Measurements from ENCODE around the gene TRIML2. TPM values are rescaled to one million over a fixed set of nuclear protein-coding genes. Genes with fewer than 3 reads are reported as not detected.

The TRIML2 gene
- total RNA-seq, 1 experiment from 2014 or later = 102 TPM

DNA sequence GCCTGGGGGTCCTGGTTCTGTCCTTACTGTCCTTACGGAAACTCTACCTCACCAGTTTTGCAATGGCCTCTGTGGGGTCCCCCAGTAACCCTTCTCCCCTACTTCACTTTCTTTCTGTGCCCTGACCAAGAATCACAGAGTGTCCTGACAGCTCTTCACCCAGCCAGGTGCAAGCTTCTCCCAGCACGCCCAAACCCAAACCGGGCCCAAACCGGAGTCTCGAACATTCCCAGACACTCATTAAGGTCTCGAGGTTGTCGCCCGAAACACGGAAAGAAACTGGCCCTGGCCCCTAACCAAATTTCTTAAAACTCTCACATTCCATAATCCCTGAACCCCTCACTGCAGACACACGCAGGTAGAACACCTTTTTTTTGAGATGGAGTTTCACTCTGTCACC is 48.9 kb upstream of the TRIML2 start:
- Histone ChIP-seq H3K14ac (ENCODE audit: insufficient read depth, low read length) (no peak overlapping the region), H2BK12ac (ENCODE audit: insufficient read length, low read depth, low read length) (no peak overlapping the region), H3K79me1 (ENCODE audit: insufficient read depth, low read depth, low read length, poor library complexity, severe bottlenecking) (no peaks in the 10 kb centered on the region), H3K4ac (ENCODE audit: low read depth, low read length) (no peak overlapping the region), H3K4me1 (ENCODE audit: insufficient read depth, low read length) (no peaks in the 10 kb centered on the region), H3K18ac (ENCODE audit: insufficient read length, low read depth, low read length) (no peak overlapping the region), H4K20me1 (ENCODE audit: control insufficient read depth, insufficient read depth, insufficient read length) (no peaks in the 10 kb centered on the region), H3K79me2 (ENCODE audit: insufficient read depth, low read length) (no peaks in the 10 kb centered on the region), H4K91ac (ENCODE audit: insufficient read length, low read depth, low read length) (no peak overlapping the region), H4K5ac (ENCODE audit: insufficient read length, low read depth, low read length) (no peak overlapping the region), H3K9me3 (ENCODE audit: control insufficient read depth, low read depth, low read length) (no peaks in the 10 kb centered on the region), H3K23me2 (ENCODE audit: insufficient read length, low read depth, low read length, poor library complexity, severe bottlenecking) (no peaks in the 10 kb centered on the region), H2BK15ac (ENCODE audit: low read depth, low read length) (no peak overlapping the region), H2AK5ac (ENCODE audit: insufficient read length, low read length) (no peak overlapping the region), H3K4me2 (ENCODE audit: insufficient read depth, insufficient read length, low read length) (no peak overlapping the region), H2AFZ (ENCODE audit: low read length) (no peak overlapping the region), H3K9ac (ENCODE audit: extremely low read depth, insufficient read length, low read length) (no peak overlapping the region), H3K27ac (ENCODE audit: insufficient read length, low read depth, low read length) (no peak overlapping the region), H4K8ac (replicated peaks; ENCODE audit: insufficient read length, low read depth, low read length) (no peak overlapping the region), H3K56ac (ENCODE audit: insufficient read length, low read depth, low read length) (no peak overlapping the region), H3T11ph (ENCODE audit: low read length) (no peak overlapping the region), H3K23ac (ENCODE audit: insufficient read length, low read depth, low read length) (no peak overlapping the region), H2BK20ac (ENCODE audit: low read depth, low read length, poor library complexity, severe bottlenecking) (no peak overlapping the region), H3K27me3 (ENCODE audit: insufficient read depth, low read length) (no peaks in the 10 kb centered on the region), H2BK5ac (ENCODE audit: insufficient read length, low read length) (no peak overlapping the region), H2BK120ac (ENCODE audit: low read depth, low read length, poor library complexity, severe bottlenecking) (no peak overlapping the region)
- Mint-ChIP-seq H3K4me3 (no peak overlapping the region), H3K27me3 (ENCODE audit: low read depth) (no peaks in the 10 kb centered on the region), H3K27ac (no peak overlapping the region; a peak in 1 of 7 replicates), H3K9me3 (peaks cover 12% of the 10 kb centered on the region in 2 experiments), H3K4me1 (peaks cover 4 to 5% of the 10 kb centered on the region in 2 experiments; a peak in 2 of 4 replicates), H3K36me3 (ENCODE audit: insufficient read depth in 1 of 3, low read depth in 3 of 3) (peaks cover 2 to 12% (median 6%) of the 10 kb centered on the region in 3 experiments; a peak in 6 of 7 replicates)
- no peak for DNase-seq
- no CpG with 5 or more reads among the region's 10 CpGs for WGBS (ENCODE audit: extremely low coverage, insufficient read length, low lambda C conversion rate)
- TF ChIP-seq CTCF (conservative IDR thresholded peaks at IDR 0.05) = no peak
